Forelimb muscle (tissue), 1 donor: Measurements from ENCODE around the gene GIMAP1. TPM values are rescaled to one million over a fixed set of nuclear protein-coding genes. Genes with fewer than 3 reads are reported as not detected.

Experiments used
- DNase-seq: peaks from one replicate; pipeline ENCODE4 v3.0.0-alpha.2; 2013; ENCODE audit warnings: low read depth
- polyA plus RNA-seq: library from polyadenylated mRNA; unstranded; fragments of 120-200 nt; gene quantifications from one replicate; pipeline ENCODE4 v1.2.1, GENCODE V29; 2013; ENCODE audit not compliant: insufficient read length

Gene GIMAP1
- polyA plus RNA-seq, 1 donor, result 2.4 TPM

GRCh38 chr7:150748376-150748775 lies 32.0 kb downstream of the GIMAP1 start:
- DNase-seq, result no peak

GRCh38 chr7:150751702-150752101 lies 35.3 kb downstream of the GIMAP1 start:
- no peak for DNase-seq

GRCh38 chr7:150753239-150753638 lies 36.8 kb downstream of the GIMAP1 start:
- DNase-seq, result no peak

- DNase-seq, result no peak
Observed at GRCh38 chr7:150753826-150754603, 37.6 kb downstream of the GIMAP1 start.

GRCh38 chr7:150754951-150755350 lies 38.5 kb downstream of the GIMAP1 start:
- DNase-seq, result no peak

- no peak for DNase-seq
Observed at GRCh38 chr7:150755473-150756099, 39.2 kb downstream of the GIMAP1 start.

GRCh38 chr7:150756166-150756565 lies 39.8 kb downstream of the GIMAP1 start:
- no peak for DNase-seq

- DNase-seq, result no peak
Observed at GRCh38 chr7:150756858-150757257, 40.4 kb downstream of the GIMAP1 start.

GRCh38 chr7:150759479-150759878 lies 43.1 kb downstream of the GIMAP1 start:
- no peak for DNase-seq

- no peak for DNase-seq
Observed at GRCh38 chr7:150766334-150766709, 49.9 kb downstream of the GIMAP1 start.

- no peak for DNase-seq
Observed at GRCh38 chr7:150769768-150770167, 53.4 kb downstream of the GIMAP1 start.

Other genes with a start within 250 kb of the GIMAP1 start
- 9.3 TPM for gene GIMAP7, start 201.7 kb upstream of the GIMAP1 start, polyA plus RNA-seq
- gene GIMAP4, start 149.2 kb upstream of the GIMAP1 start, polyA plus RNA-seq, result 20.1 TPM
- 14.0 TPM for gene GIMAP6, start 84.2 kb upstream of the GIMAP1 start, polyA plus RNA-seq
- 5.4 TPM for gene GIMAP2, start 30.9 kb upstream of the GIMAP1 start, polyA plus RNA-seq
- gene GIMAP5, start 20.8 kb downstream of the GIMAP1 start, polyA plus RNA-seq, result 7.7 TPM
- gene TMEM176B, start 83.8 kb downstream of the GIMAP1 start, polyA plus RNA-seq, result 14.4 TPM
- gene TMEM176A, start 84.2 kb downstream of the GIMAP1 start, polyA plus RNA-seq, result 14.3 TPM
- not detected for gene AOC1, start 135.9 kb downstream of the GIMAP1 start, polyA plus RNA-seq